Measurements from ENCODE around the gene TMEM39A. TPM values are rescaled to one million over a fixed set of nuclear protein-coding genes. Genes with fewer than 3 reads are reported as not detected.

Gene TMEM39A
- total and polyA plus RNA-seq, 9 donors = 12.9 to 58.1 (median 38.7) TPM

GRCh38 chr3:119498186-119499011 is 35.0 kb upstream of the TMEM39A start, which contains the start of gene TIMMDC1:
TIMMDC1 (plus strand) TSS chr3:119498547; CDS start chr3:119498734, 187 bp downstream.
- DNase-seq = peak; percentile 95 to 98 (median 96)
- WGBS, 3 donors = 0 to 1% (median 0%) methylated on average over 58 of the region's 58 CpGs
- Histone ChIP-seq H3K4me1 (ENCODE audit: insufficient read depth) (peaks cover 8% of the 10 kb centered on the region), H3K27me3 (no peaks in the 10 kb centered on the region), H3K9me3 (no peaks in the 10 kb centered on the region), H3K27ac (peak within 1 kb of the TSS; percentile 38 to 81), H3K36me3 (no peaks in the 10 kb centered on the region), H3K4me3 (peak within 1 kb of the TSS; percentile 73)
- intact Hi-C loops (cut with DNase I) = loop anchor here in 3 of 4 donors (5.0 to 10.0 kb wide), 2 partner anchors 36 to 176 kb away; partner anchors contain the start of genes COX17 (in 3 of the 3) and TMEM39A (in 1 of the 3)
- TF ChIP-seq CTCF (IDR thresholded peaks at IDR 0.05) = no peak
- TF ChIP-seq EP300 (IDR thresholded peaks at IDR 0.05) = peak; percentile 15
- TF ChIP-seq POLR2A (IDR thresholded peaks at IDR 0.05) = peak; percentile 74

GRCh38 chr3:119497820-119498185 is 34.4 kb upstream of the TMEM39A start:
- peak overlapping the region; percentile 73 for H3K4me3 ChIP-seq
- intact Hi-C loops (cut with DNase I) = loop anchor here in 3 of 4 donors (5.0 to 10.0 kb wide), 2 partner anchors 36 to 177 kb away; partner anchors contain the start of genes COX17 (in 3 of the 3) and TMEM39A (in 1 of the 3)
- TF ChIP-seq POLR2A (IDR thresholded peaks at IDR 0.05) (no peak), EP300 (IDR thresholded peaks at IDR 0.05) (no peak), CTCF (IDR thresholded peaks at IDR 0.05) (no peak)
- DNase-seq = peak in 3 of 5 donors; percentile 11 to 38 (median 33)
- H3K9me3 ChIP-seq = no peaks in the 10 kb centered on the region
- H3K36me3 ChIP-seq = no peaks in the 10 kb centered on the region
- H3K27ac ChIP-seq = peak overlapping the region in 1 of 2 donors; percentile 81
- WGBS, 3 donors = 3 to 5% (median 3%) methylated on average over 8 of the region's 8 CpGs
- H3K4me1 ChIP-seq (ENCODE audit: insufficient read depth) = peaks cover 8% of the 10 kb centered on the region
- no peaks in the 10 kb centered on the region for H3K27me3 ChIP-seq

- H3K27ac ChIP-seq = no peak overlapping the region
- H3K27me3 ChIP-seq = no peaks in the 10 kb centered on the region
- no peaks in the 10 kb centered on the region for H3K9me3 ChIP-seq
- DNase-seq = no peak
- 80 to 87% (median 86%) methylated on average over 2 of the region's 2 CpGs for WGBS, 3 donors
- no peaks in the 10 kb centered on the region for H3K36me3 ChIP-seq
- intact Hi-C loops (cut with DNase I) = loop anchor here in 3 of 4 donors (10.0 kb wide), 1 partner anchor 180 kb away; the partner anchor contains the start of gene COX17 (in 3 of the 3)
- no peak for TF ChIP-seq EP300 (IDR thresholded peaks at IDR 0.05)
- no peak for TF ChIP-seq CTCF (IDR thresholded peaks at IDR 0.05)
- TF ChIP-seq POLR2A (IDR thresholded peaks at IDR 0.05) = no peak
- no peak overlapping the region for H3K4me3 ChIP-seq
- peaks cover 4% of the 10 kb centered on the region for H3K4me1 ChIP-seq (ENCODE audit: insufficient read depth)
Observed at GRCh38 chr3:119494597-119494996, 31.2 kb upstream of the TMEM39A start.

- Histone ChIP-seq H3K4me1 (ENCODE audit: insufficient read depth) (no peaks in the 10 kb centered on the region), H3K4me3 (no peak overlapping the region), H3K27ac (no peak overlapping the region), H3K9me3 (no peaks in the 10 kb centered on the region), H3K27me3 (no peaks in the 10 kb centered on the region), H3K36me3 (no peaks in the 10 kb centered on the region)
- TF ChIP-seq CTCF (IDR thresholded peaks at IDR 0.05) (no peak), POLR2A (IDR thresholded peaks at IDR 0.05) (no peak), EP300 (IDR thresholded peaks at IDR 0.05) (no peak)
- WGBS, 3 donors = 92 to 96% (median 92%) methylated on average over 3 of the region's 3 CpGs
- intact Hi-C loops (cut with DNase I) = loop anchor here in 3 of 4 donors (10.0 kb wide), 1 partner anchor 182 kb away; the partner anchor contains the start of gene COX17 (in 3 of the 3)
- no peak for DNase-seq
Observed at GRCh38 chr3:119492810-119493209, 29.4 kb upstream of the TMEM39A start.

All from ovary (tissue), 9 donors.